ENCODE results near the gene SLC22A3. TPM values are rescaled to one million over a fixed set of nuclear protein-coding genes. Genes with fewer than 3 reads are reported as not detected.

SLC22A3 gene
- total RNA-seq, 2 experiments from 2014 or later: not detected

GRCh38 chr6:160328447-160328846 is 19.7 kb upstream of the SLC22A3 start:
- no peak overlapping the region for H2AFZ ChIP-seq (ENCODE audit: low read length)
- no peak for DNase-seq (ENCODE audit: low spot score)
- no peaks in the 10 kb centered on the region for H4K20me1 ChIP-seq (ENCODE audit: insufficient read depth, low read length)
- intact Hi-C loops (cut with micrococcal nuclease; ENCODE audit: unreplicated experiment): no loop called here
- H3K36me3 ChIP-seq (ENCODE audit: insufficient read depth, low read length): no peaks in the 10 kb centered on the region
- H3K4me1 ChIP-seq (ENCODE audit: insufficient read depth, low read length, poor library complexity, severe bottlenecking): no peaks in the 10 kb centered on the region
- no peak overlapping the region for H3K4me3 ChIP-seq (ENCODE audit: low read depth, low read length, poor library complexity, severe bottlenecking)
- no peaks in the 10 kb centered on the region for H3K79me2 ChIP-seq (ENCODE audit: insufficient read depth, low read depth, low read length)
- no peak overlapping the region for H3K27ac ChIP-seq (ENCODE audit: low read depth, low read length, poor library complexity, severe bottlenecking)
- BruUV-seq (replicated peaks): no TSS peak
- H3K9me2 ChIP-seq (ENCODE audit: insufficient read depth, low read length): no peaks in the 10 kb centered on the region
- no peak overlapping the region for H3K4me2 ChIP-seq (ENCODE audit: low read length)
- H3K9me3 ChIP-seq (ENCODE audit: low read length): no peaks in the 10 kb centered on the region
- ChIA-PET POLR2A (no interaction called here), CTCF (ENCODE audit: unreplicated experiment) (no interaction called here)
- no peak for TF ChIP-seq EZH2phosphoT487 (IDR thresholded peaks at IDR 0.05; ENCODE audit: borderline replicate concordance, low read depth, low read length)
- no peak for TF ChIP-seq CTCF (conservative IDR thresholded peaks at IDR 0.05; ENCODE audit: low read length)

- ChIA-PET CTCF (ENCODE audit: unreplicated experiment) (no interaction called here), POLR2A (no interaction called here)
- no peak for TF ChIP-seq CTCF (conservative IDR thresholded peaks at IDR 0.05; ENCODE audit: low read length)
- TF ChIP-seq EZH2phosphoT487 (IDR thresholded peaks at IDR 0.05; ENCODE audit: borderline replicate concordance, low read depth, low read length): no peak
- no peaks in the 10 kb centered on the region for H3K9me2 ChIP-seq (ENCODE audit: insufficient read depth, low read length)
- no peaks in the 10 kb centered on the region for H3K4me1 ChIP-seq (ENCODE audit: insufficient read depth, low read length, poor library complexity, severe bottlenecking)
- H3K79me2 ChIP-seq (ENCODE audit: insufficient read depth, low read depth, low read length): no peaks in the 10 kb centered on the region
- DNase-seq (ENCODE audit: low spot score): no peak
- no peak overlapping the region for H3K27ac ChIP-seq (ENCODE audit: low read depth, low read length, poor library complexity, severe bottlenecking)
- H4K20me1 ChIP-seq (ENCODE audit: insufficient read depth, low read length): no peaks in the 10 kb centered on the region
- H2AFZ ChIP-seq (ENCODE audit: low read length): no peak overlapping the region
- intact Hi-C loops (cut with micrococcal nuclease; ENCODE audit: unreplicated experiment): no loop called here
- no peak overlapping the region for H3K4me3 ChIP-seq (ENCODE audit: low read depth, low read length, poor library complexity, severe bottlenecking)
- no peaks in the 10 kb centered on the region for H3K9me3 ChIP-seq (ENCODE audit: low read length)
- H3K36me3 ChIP-seq (ENCODE audit: insufficient read depth, low read length): no peaks in the 10 kb centered on the region
- BruUV-seq (replicated peaks): no TSS peak
- H3K4me2 ChIP-seq (ENCODE audit: low read length): no peak overlapping the region
Measured at GRCh38 chr6:160329188-160329587, 19.0 kb upstream of the SLC22A3 start.

- H3K27ac ChIP-seq (ENCODE audit: low read depth, low read length, poor library complexity, severe bottlenecking): no peak overlapping the region
- no peak overlapping the region for H3K4me2 ChIP-seq (ENCODE audit: low read length)
- H3K9me3 ChIP-seq (ENCODE audit: low read length): no peaks in the 10 kb centered on the region
- BruUV-seq (replicated peaks): no TSS peak
- H4K20me1 ChIP-seq (ENCODE audit: insufficient read depth, low read length): no peaks in the 10 kb centered on the region
- H3K79me2 ChIP-seq (ENCODE audit: insufficient read depth, low read depth, low read length): no peaks in the 10 kb centered on the region
- H2AFZ ChIP-seq (ENCODE audit: low read length): no peak overlapping the region
- CTCF ChIA-PET (ENCODE audit: unreplicated experiment): no interaction called here
- intact Hi-C loops (cut with micrococcal nuclease; ENCODE audit: unreplicated experiment): no loop called here
- no peak overlapping the region for H3K4me3 ChIP-seq (ENCODE audit: low read depth, low read length, poor library complexity, severe bottlenecking)
- no peaks in the 10 kb centered on the region for H3K36me3 ChIP-seq (ENCODE audit: insufficient read depth, low read length)
- H3K9me2 ChIP-seq (ENCODE audit: insufficient read depth, low read length): no peaks in the 10 kb centered on the region
- TF ChIP-seq CTCF (conservative IDR thresholded peaks at IDR 0.05; ENCODE audit: low read length): no peak
- TF ChIP-seq EZH2phosphoT487 (IDR thresholded peaks at IDR 0.05; ENCODE audit: borderline replicate concordance, low read depth, low read length): no peak
- DNase-seq (ENCODE audit: low spot score): no peak
- H3K4me1 ChIP-seq (ENCODE audit: insufficient read depth, low read length, poor library complexity, severe bottlenecking): no peaks in the 10 kb centered on the region
- POLR2A ChIA-PET: interaction anchor here (0.9 kb wide), 1 partner anchor 679 kb away, joined by 3 read pairs; no protein-coding TSS in a partner anchor
Measured at GRCh38 chr6:160330619-160331018, 17.6 kb upstream of the SLC22A3 start.

All from OCI-LY7 (cell line).